Thyroid gland (tissue), 4 donors: ENCODE results near the gene KNL1. TPM values are rescaled to one million over a fixed set of nuclear protein-coding genes. Genes with fewer than 3 reads are reported as not detected.
A peak's percentile ranks its signal among the peaks of the same experiment; 100 is the strongest.
"Not testable (repeated sequence)": the region's sequence is repeated elsewhere in the genome, so short reads cannot be mapped to it uniquely, and the experiment has no call there.

ENCODE experiments used
- DNase-seq, 2 donors: peaks; one replicate each; pipeline ENCODE4 v3.0.0-alpha.2; 2019
- H3K27ac ChIP-seq, 3 donors: fragments of 200-600 bp; sonication (generic); 1 replicate in 2 of 3; 2 replicates in 1 of 3; pipeline ENCODE4 v1.5.1; 2016 to 2019; ENCODE audit warnings: mild to moderate bottlenecking in 1 of 3, moderate library complexity in 1 of 3
- H3K27me3 ChIP-seq: fragments of 200-600 bp; sonication (generic); one replicate; pipeline ENCODE4 v1.5.1; 2019
- H3K36me3 ChIP-seq, 2 donors: fragments of 200-600 bp; sonication (generic); one replicate each; pipeline ENCODE4 v1.5.1; 2016 to 2019
- H3K4me1 ChIP-seq, 2 donors: fragments of 200-600 bp; sonication (generic); one replicate each; pipeline ENCODE4 v1.5.1; 2017 to 2019
- H3K4me3 ChIP-seq, 3 donors: fragments of 200-600 bp; sonication (generic); replicated peaks in 1 of 3; 1 replicate in 2 of 3; 2 replicates in 1 of 3; pipeline ENCODE4 v1.5.1; 2016; ENCODE audit warnings: mild to moderate bottlenecking in 1 of 3
- H3K9me3 ChIP-seq: fragments of 200-600 bp; sonication (generic); one replicate; pipeline ENCODE4 v1.5.1; 2017
- CTCF ChIP-seq, 6 experiments: fragments of 200-600 bp in 3 of 6; fragments of 450-650 bp in 3 of 6; sonication (generic) in 3 of 6; IDR thresholded peaks; one replicate each; pipeline ENCODE4 v1.5.1; 2016 to 2019; ENCODE audit warnings: antibody characterized with exemption in 6 of 6, mild to moderate bottlenecking in 2 of 6, inconsistent platforms in 1 of 6, moderate library complexity in 1 of 6
- POLR2A ChIP-seq, 2 donors: fragments of 450-650 bp; IDR thresholded peaks; one replicate each; pipeline ENCODE4 v1.6.1; 2017; ENCODE audit warnings: antibody characterized with exemption in 2 of 2, mild to moderate bottlenecking in 2 of 2, moderate library complexity in 1 of 2
- WGBS, 2 donors: methylation state at CpG; one replicate each; pipeline ENCODE4 v1.1.5; 2017; 5-methylcytosine and 5-hydroxymethylcytosine counted together
- intact Hi-C: fragments of 100-400 bp; cut with DNase I; formaldehyde crosslinking; loops from one replicate; pipeline ENCODE4 v1.15.1; 2023
- total RNA-seq, 4 donors: library from RNA; depleted of rRNA; stranded (reverse); fragments of >200 nt; gene quantifications; one replicate each; pipeline ENCODE4 v1.2.3, GENCODE V29; 2016

Gene KNL1
- total RNA-seq, 4 donors from 2014 or later: 0.78 to 3.8 (median 0.93) TPM

- TF ChIP-seq CTCF (IDR thresholded peaks at IDR 0.05) (peak in 1 of 6 experiments; percentile 5), POLR2A (IDR thresholded peaks at IDR 0.05) (peak in 1 of 2 donors; percentile 80)
- no peaks in the 10 kb centered on the region for H3K27me3 ChIP-seq
- H3K9me3 ChIP-seq: no peaks in the 10 kb centered on the region
- peak within 1 kb of the TSS; percentile 73 to 86 (median 78) for H3K4me3 ChIP-seq
- intact Hi-C loops: loop anchor here (5.0 to 10.0 kb wide), 2 partner anchors 127 to 205 kb away; partner anchors contain the start of gene BAHD1
- WGBS, 2 donors: 1% methylated on average over 35 to 44 of the region's 62 CpGs
- peak; percentile 92 to 95 for DNase-seq
- peak within 1 kb of the TSS; percentile 35 to 48 (median 42) for H3K27ac ChIP-seq
- peaks cover 12 to 15% of the 10 kb centered on the region in 2 donors for H3K36me3 ChIP-seq
- H3K4me1 ChIP-seq: peaks cover 16 to 17% of the 10 kb centered on the region in 2 donors
These were observed 24.7 kb upstream of the KNL1 start, which contains the start of gene RPUSD2 for GRCh38 chr15:40569129-40569953. TSS of gene RPUSD2 (plus strand) at chr15:40569299. CDS start at chr15:40569338, 39 bp downstream.

- no peaks in the 10 kb centered on the region for H3K9me3 ChIP-seq
- DNase-seq: no peak
- no peak overlapping the region for H3K4me3 ChIP-seq
- no peak overlapping the region for H3K27ac ChIP-seq
- peaks cover 2 to 7% of the 10 kb centered on the region in 2 donors for H3K4me1 ChIP-seq
- TF ChIP-seq CTCF (IDR thresholded peaks at IDR 0.05) (no peak), POLR2A (IDR thresholded peaks at IDR 0.05) (no peak)
- intact Hi-C loops: no loop called here
- peaks cover 15 to 17% of the 10 kb centered on the region in 2 donors for H3K36me3 ChIP-seq
- H3K27me3 ChIP-seq: no peaks in the 10 kb centered on the region
These were observed 18.9 kb upstream of the KNL1 start for GRCh38 chr15:40575113-40575512.

GRCh38 chr15:40576914-40577313 is 17.1 kb upstream of the KNL1 start:
- intact Hi-C loops, DNase-seq, H3K27me3 ChIP-seq, H3K4me3 ChIP-seq, H3K4me1 ChIP-seq, H3K27ac ChIP-seq, H3K9me3 ChIP-seq: not testable (repeated sequence)
- peaks cover 12 to 15% of the 10 kb centered on the region in 2 donors for H3K36me3 ChIP-seq
- 97 to 99% methylated on average over 5 of the region's 5 CpGs for WGBS, 2 donors

- WGBS, 2 donors: 64 to 82% methylated on average over 4 of the region's 4 CpGs
These were observed 15.2 kb upstream of the KNL1 start for GRCh38 chr15:40578892-40579291.

GRCh38 chr15:40581796-40582195 is 12.3 kb upstream of the KNL1 start:
- H3K27ac ChIP-seq, DNase-seq, intact Hi-C loops, H3K27me3 ChIP-seq, H3K4me1 ChIP-seq, H3K9me3 ChIP-seq, H3K36me3 ChIP-seq, H3K4me3 ChIP-seq: not testable (repeated sequence)
- 50 to 100% methylated on average over 2 of the region's 2 CpGs for WGBS, 2 donors

More at GRCh38 chr15:40578892-40579291, 15.2 kb upstream of the KNL1 start:
- Histone ChIP-seq H3K27me3 (no peaks in the 10 kb centered on the region), H3K4me3 (no peak overlapping the region), H3K27ac (no peak overlapping the region), H3K36me3 (peaks cover 6 to 8% of the 10 kb centered on the region in 2 donors), H3K4me1 (no peaks in the 10 kb centered on the region), H3K9me3 (no peaks in the 10 kb centered on the region)
- no peak for TF ChIP-seq CTCF (IDR thresholded peaks at IDR 0.05)
- TF ChIP-seq POLR2A (IDR thresholded peaks at IDR 0.05): no peak
- no peak for DNase-seq
- intact Hi-C loops: no loop called here

- 64 to 65% methylated on average over 8 of the region's 8 CpGs for WGBS, 2 donors
These were observed 11.3 kb upstream of the KNL1 start for GRCh38 chr15:40582726-40583246.

More at GRCh38 chr15:40582726-40583246, 11.3 kb upstream of the KNL1 start:
- no peak for DNase-seq
- TF ChIP-seq CTCF (IDR thresholded peaks at IDR 0.05): no peak
- no peak for TF ChIP-seq POLR2A (IDR thresholded peaks at IDR 0.05)
- intact Hi-C loops: no loop called here
- no peaks in the 10 kb centered on the region for H3K36me3 ChIP-seq
- no peaks in the 10 kb centered on the region for H3K9me3 ChIP-seq
- no peaks in the 10 kb centered on the region for H3K4me1 ChIP-seq
- H3K27me3 ChIP-seq: no peaks in the 10 kb centered on the region
- H3K4me3 ChIP-seq: no peak overlapping the region
- no peak overlapping the region for H3K27ac ChIP-seq
